GM12892 (cell line): ENCODE results near the gene PARG.

Experiments used
- POLR2A ChIP-seq: IDR thresholded peaks from 2 replicates; pipeline ENCODE4 v1.6.1; 2011; ENCODE audit warnings: low read depth, low read length, control low read depth
- POLR2AphosphoS5 ChIP-seq: IDR thresholded peaks from 2 replicates; pipeline ENCODE4 v1.6.1; 2011; ENCODE audit warnings: low read depth, low read length, control low read depth
- TAF1 ChIP-seq: IDR thresholded peaks from 2 replicates; pipeline ENCODE4 v1.6.1; 2011; ENCODE audit warnings: low read depth, mild to moderate bottlenecking, control low read depth, low read length, borderline replicate concordance

DNA sequence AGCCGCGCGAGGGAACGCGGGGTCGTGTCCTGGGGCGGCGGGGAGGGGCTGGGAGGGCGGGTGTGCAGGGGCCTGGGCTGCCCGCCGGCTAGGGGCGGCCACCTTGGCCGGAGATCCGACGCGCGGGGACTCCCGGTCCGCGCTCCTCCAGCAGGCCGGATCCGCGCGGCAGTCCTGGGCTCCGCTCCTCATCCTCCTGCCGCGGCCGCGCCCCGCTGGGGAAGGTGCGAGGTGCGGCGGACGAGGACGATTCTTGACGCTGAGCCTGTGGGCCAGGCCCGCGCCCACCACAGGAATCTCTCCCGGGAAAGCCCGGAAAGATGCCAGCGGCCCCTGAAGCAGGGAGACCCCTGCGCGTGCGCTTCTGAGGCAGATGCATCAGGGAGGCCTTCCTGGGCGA is 173.1 kb downstream of the PARG start:
- TF ChIP-seq POLR2AphosphoS5 (no peak), POLR2A (no peak), TAF1 (no peak)
